Activated naive CD4-positive, alpha-beta T cell treated with anti-CD3 and anti-CD28 coated beads for 36 hours (primary cell): ENCODE data around the gene TAF6L. TPM values are rescaled to one million over a fixed set of nuclear protein-coding genes. Genes with fewer than 3 reads are reported as not detected.
A peak's percentile ranks its signal among the peaks of the same experiment; 100 is the strongest.

ENCODE experiments used
- CTCF ChIA-PET: fragments of 350-600 bp; sonication (Branson Sonifier 250); formaldehyde crosslinking; loops from one replicate; lab custom pipeline; 2021; ENCODE audit warnings: antibody characterized with exemption; lab: Charles Lee
- DNase-seq: peaks from one replicate; pipeline ENCODE4 v3.0.0-alpha.2; 2020
- H3K27ac Mint-ChIP-seq: one replicate; pipeline ENCODE4 v1.8.0; 2021; ENCODE audit warnings: mild to moderate bottlenecking, mixed read lengths
- H3K27me3 Mint-ChIP-seq: one replicate; pipeline ENCODE4 v1.8.0; 2021; ENCODE audit warnings: low read depth, mixed read lengths
- H3K36me3 Mint-ChIP-seq: one replicate; pipeline ENCODE4 v1.8.0; 2021; ENCODE audit warnings: low read depth, mixed read lengths
- H3K4me1 Mint-ChIP-seq: one replicate; pipeline ENCODE4 v1.8.0; 2021; ENCODE audit warnings: low read depth, mixed read lengths
- H3K4me3 Mint-ChIP-seq: one replicate; pipeline ENCODE4 v1.8.0; 2021; ENCODE audit warnings: mild to moderate bottlenecking, moderate library complexity, mixed read lengths
- H3K9me3 Mint-ChIP-seq: one replicate; pipeline ENCODE4 v1.8.0; 2021; ENCODE audit warnings: mixed read lengths
- intact Hi-C: fragments of 100-400 bp; cut with micrococcal nuclease; formaldehyde crosslinking; loops from one replicate; pipeline ENCODE4 v1.15.1; 2023
- total RNA-seq, 2 experiments: library from RNA; stranded (reverse); gene quantifications; one replicate each; pipeline ENCODE4 v1.2.3, GENCODE V29; 2021

Gene TAF6L
- total RNA-seq, 2 experiments from 2014 or later, result 8.9 to 10.5 TPM

DNA sequence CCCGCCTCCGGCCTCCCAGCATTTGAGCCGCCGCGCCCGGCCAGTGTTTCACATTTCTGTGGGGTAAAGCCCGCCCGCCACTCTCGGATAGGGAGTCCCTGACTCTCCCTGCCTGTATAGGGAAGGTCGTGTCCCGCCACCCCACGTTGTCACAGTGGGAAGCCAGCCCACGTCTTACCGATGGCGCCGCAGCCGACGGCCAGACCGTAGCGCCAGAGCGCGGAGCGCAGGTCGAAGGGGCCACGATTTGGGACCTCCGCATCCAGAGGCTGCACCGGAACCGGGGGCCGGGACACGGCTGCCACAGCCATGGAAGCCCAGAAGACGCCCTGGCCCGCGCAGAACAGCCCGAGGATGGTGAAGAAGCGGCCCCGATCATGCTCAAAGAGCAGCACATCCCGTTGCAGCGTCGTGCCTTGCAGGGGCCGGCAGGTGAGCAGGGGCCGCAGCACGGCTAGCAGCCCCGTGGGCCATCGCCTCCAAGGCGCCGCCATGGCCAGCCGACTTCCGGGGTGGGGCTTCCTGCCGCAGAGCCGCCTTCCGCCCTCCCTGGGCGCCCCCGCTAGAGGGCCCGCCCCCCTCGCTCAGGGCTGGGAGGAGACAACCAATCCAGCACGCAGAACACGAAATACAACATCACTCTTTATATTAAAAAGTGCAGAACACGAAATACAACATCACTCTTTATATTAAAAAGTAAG, 20.5 kb downstream of the TAF6L start, which contains the start of gene TMEM223:
Gene TMEM223, minus strand, starts transcription at position 506 of the 701 bp plus-strand sequence. Its CDS starts 12 bp downstream, at position 494.
- H3K9me3 Mint-ChIP-seq, result no peaks in the 10 kb centered on the region
- no peaks in the 10 kb centered on the region for H3K27me3 Mint-ChIP-seq
- H3K27ac Mint-ChIP-seq, result peak within 1 kb of the TSS; percentile 90
- DNase-seq, result peak; percentile 92
- CTCF ChIA-PET, result interaction anchor here (0.7 to 1.1 kb wide), 3 partner anchors 32 to 70 kb away, joined by 3 to 4 read pairs (median 4); no protein-coding TSS in a partner anchor
- H3K4me3 Mint-ChIP-seq, result peak within 1 kb of the TSS; percentile 85
- intact Hi-C loops, result loop anchor here (1.0 kb wide), 3 partner anchors 14 to 50 kb away; partner anchors contain the start of gene NXF1
- H3K4me1 Mint-ChIP-seq, result peaks cover 47% of the 10 kb centered on the region
- H3K36me3 Mint-ChIP-seq, result peaks cover 44% of the 10 kb centered on the region

- intact Hi-C loops, result loop anchor here (1.0 kb wide), 3 partner anchors 13 to 49 kb away; partner anchors contain the start of gene NXF1
- H3K4me1 Mint-ChIP-seq, result peaks cover 47% of the 10 kb centered on the region
Observed at GRCh38 chr11:62792202-62792575, 21.0 kb downstream of the TAF6L start.

GRCh38 chr11:62794201-62794775, 23.1 kb downstream of the TAF6L start:
- intact Hi-C loops, result no loop called here
- CTCF ChIA-PET, result interaction anchor here (0.6 to 4.0 kb wide), 4 partner anchors 8 to 58 kb away, joined by 3 to 24 read pairs (median 4); partner anchors contain the start of genes STX5 and TMEM179B
- H3K27ac Mint-ChIP-seq, result peak overlapping the region; percentile 36
- H3K4me3 Mint-ChIP-seq, result no peak overlapping the region
- peaks cover 60% of the 10 kb centered on the region for H3K36me3 Mint-ChIP-seq
- DNase-seq, result no peak
- H3K27me3 Mint-ChIP-seq, result no peaks in the 10 kb centered on the region
- H3K9me3 Mint-ChIP-seq, result no peaks in the 10 kb centered on the region
- H3K4me1 Mint-ChIP-seq, result peaks cover 29% of the 10 kb centered on the region

More at GRCh38 chr11:62792202-62792575, 21.0 kb downstream of the TAF6L start:
- Mint-ChIP-seq H3K36me3 (peaks cover 49% of the 10 kb centered on the region), H3K9me3 (no peaks in the 10 kb centered on the region), H3K4me3 (peak overlapping the region; percentile 85), H3K27me3 (no peaks in the 10 kb centered on the region), H3K27ac (peak overlapping the region; percentile 90)
- DNase-seq, result peak; percentile 28
- CTCF ChIA-PET, result interaction anchor here (0.7 kb wide), 1 partner anchor 32 kb away, joined by 3 read pairs; no protein-coding TSS in a partner anchor

GRCh38 chr11:62796281-62796680, 25.1 kb downstream of the TAF6L start:
- no peaks in the 10 kb centered on the region for H3K27me3 Mint-ChIP-seq
- H3K4me1 Mint-ChIP-seq, result peaks cover 13% of the 10 kb centered on the region
- intact Hi-C loops, result no loop called here
- H3K4me3 Mint-ChIP-seq, result no peak overlapping the region
- H3K27ac Mint-ChIP-seq, result no peak overlapping the region
- no peak for DNase-seq
- no peaks in the 10 kb centered on the region for H3K9me3 Mint-ChIP-seq
- peaks cover 59% of the 10 kb centered on the region for H3K36me3 Mint-ChIP-seq
- CTCF ChIA-PET, result interaction anchor here (0.7 to 4.0 kb wide), 3 partner anchors 8 to 40 kb away, joined by 3 to 24 read pairs (median 4); partner anchors contain the start of gene TMEM179B

GRCh38 chr11:62799486-62799885, 28.3 kb downstream of the TAF6L start:
- Mint-ChIP-seq H3K27ac (no peak overlapping the region), H3K4me1 (peaks cover 24% of the 10 kb centered on the region)

GRCh38 chr11:62801071-62801470, 29.9 kb downstream of the TAF6L start:
- Mint-ChIP-seq H3K4me3 (no peak overlapping the region), H3K4me1 (peaks cover 26% of the 10 kb centered on the region), H3K9me3 (no peaks in the 10 kb centered on the region), H3K36me3 (peaks cover 53% of the 10 kb centered on the region), H3K27me3 (no peaks in the 10 kb centered on the region), H3K27ac (no peak overlapping the region)
- DNase-seq, result no peak
- CTCF ChIA-PET, result interaction anchor here (1.1 kb wide), 2 partner anchors 10 to 63 kb away, joined by 3 read pairs; no protein-coding TSS in a partner anchor
- intact Hi-C loops, result no loop called here

More at GRCh38 chr11:62799486-62799885, 28.3 kb downstream of the TAF6L start:
- Mint-ChIP-seq H3K36me3 (peaks cover 65% of the 10 kb centered on the region), H3K27me3 (no peaks in the 10 kb centered on the region), H3K4me3 (no peak overlapping the region), H3K9me3 (no peaks in the 10 kb centered on the region)
- no peak for DNase-seq
- intact Hi-C loops, result no loop called here
- CTCF ChIA-PET, result no interaction called here

DNA sequence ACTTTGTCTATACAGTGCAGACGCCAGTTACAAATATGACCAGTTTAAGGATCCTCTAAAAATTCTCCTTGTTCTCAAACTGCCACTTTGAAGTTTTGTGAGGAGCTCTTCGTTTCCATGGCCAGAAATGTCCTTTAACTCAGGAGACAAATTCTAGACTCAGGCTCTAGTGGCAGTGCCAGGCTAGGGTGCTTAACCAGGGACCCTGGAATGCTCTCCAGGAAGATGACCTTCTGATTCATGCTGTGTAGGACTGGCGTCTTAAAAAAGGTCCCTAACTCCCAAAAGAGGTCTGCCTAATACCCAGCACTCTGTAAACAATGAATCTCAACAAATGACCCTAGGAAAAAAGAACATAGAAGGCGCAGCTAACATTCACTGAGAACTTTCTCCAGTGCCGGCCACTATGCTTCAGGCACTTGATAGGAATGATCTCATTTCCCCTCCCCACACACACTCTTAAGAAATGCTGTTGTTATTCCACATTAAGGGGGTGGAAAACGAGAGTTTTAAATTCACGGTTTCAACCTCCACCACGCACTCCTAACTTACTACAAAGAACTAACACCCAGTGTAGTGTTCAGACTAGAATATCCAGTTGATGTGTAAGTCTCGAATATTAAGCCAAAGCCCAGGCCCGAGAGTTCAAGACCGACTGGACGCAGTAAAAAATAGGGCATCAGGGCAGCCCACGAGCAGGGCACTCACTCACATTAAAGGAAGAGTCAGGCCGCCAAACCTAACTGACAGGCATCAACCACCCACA, 33.3 kb downstream of the TAF6L start:
- no peaks in the 10 kb centered on the region for H3K9me3 Mint-ChIP-seq
- peaks cover 30% of the 10 kb centered on the region for H3K4me1 Mint-ChIP-seq
- H3K27me3 Mint-ChIP-seq, result no peaks in the 10 kb centered on the region
- DNase-seq, result peak; percentile 13
- intact Hi-C loops, result loop anchor here (1.0 kb wide), 7 partner anchors 12 to 76 kb away; partner anchors contain the start of genes SLC3A2, STX5, TEX54 and TMEM179B
- CTCF ChIA-PET, result interaction anchor here (0.7 to 1.2 kb wide), 3 partner anchors 8 to 18 kb away, joined by 3 to 4 read pairs (median 3); no protein-coding TSS in a partner anchor
- H3K27ac Mint-ChIP-seq, result peak overlapping the region; percentile 93
- H3K4me3 Mint-ChIP-seq, result peak overlapping the region; percentile 95
- peaks cover 29% of the 10 kb centered on the region for H3K36me3 Mint-ChIP-seq

GRCh38 chr11:62805076-62805892, 34.1 kb downstream of the TAF6L start, which contains the start of gene NXF1:
TSS of gene NXF1 (minus strand) at chr11:62805440. CDS start at chr11:62805356, 84 bp downstream.
- H3K27ac Mint-ChIP-seq, result peak within 1 kb of the TSS; percentile 94
- peaks cover 28% of the 10 kb centered on the region for H3K4me1 Mint-ChIP-seq
- intact Hi-C loops, result loop anchor here (1.0 kb wide), 7 partner anchors 13 to 77 kb away; partner anchors contain the start of genes SLC3A2, STX5, TEX54 and TMEM179B
- peak; percentile 93 for DNase-seq
- H3K4me3 Mint-ChIP-seq, result peak within 1 kb of the TSS; percentile 95
- no peaks in the 10 kb centered on the region for H3K27me3 Mint-ChIP-seq
- CTCF ChIA-PET, result interaction anchor here (0.6 to 1.8 kb wide), 6 partner anchors 17 to 411 kb away, joined by 3 to 12 read pairs (median 4); partner anchors contain the start of gene SLC3A2
- peaks cover 26% of the 10 kb centered on the region for H3K36me3 Mint-ChIP-seq
- no peaks in the 10 kb centered on the region for H3K9me3 Mint-ChIP-seq

- no peaks in the 10 kb centered on the region for H3K27me3 Mint-ChIP-seq
- no peaks in the 10 kb centered on the region for H3K9me3 Mint-ChIP-seq
- H3K4me1 Mint-ChIP-seq, result peaks cover 28% of the 10 kb centered on the region
- H3K4me3 Mint-ChIP-seq, result peak overlapping the region; percentile 95
- peaks cover 23% of the 10 kb centered on the region for H3K36me3 Mint-ChIP-seq
- CTCF ChIA-PET, result interaction anchor here (0.6 to 1.8 kb wide), 6 partner anchors 18 to 412 kb away, joined by 3 to 12 read pairs (median 4); partner anchors contain the start of gene SLC3A2
- peak; percentile 36 for DNase-seq
- intact Hi-C loops, result loop anchor here (1.0 kb wide), 7 partner anchors 14 to 78 kb away; partner anchors contain the start of genes SLC3A2, STX5, TEX54 and TMEM179B
- H3K27ac Mint-ChIP-seq, result peak overlapping the region; percentile 94
Observed at GRCh38 chr11:62805961-62806441, 34.8 kb downstream of the TAF6L start.

DNA sequence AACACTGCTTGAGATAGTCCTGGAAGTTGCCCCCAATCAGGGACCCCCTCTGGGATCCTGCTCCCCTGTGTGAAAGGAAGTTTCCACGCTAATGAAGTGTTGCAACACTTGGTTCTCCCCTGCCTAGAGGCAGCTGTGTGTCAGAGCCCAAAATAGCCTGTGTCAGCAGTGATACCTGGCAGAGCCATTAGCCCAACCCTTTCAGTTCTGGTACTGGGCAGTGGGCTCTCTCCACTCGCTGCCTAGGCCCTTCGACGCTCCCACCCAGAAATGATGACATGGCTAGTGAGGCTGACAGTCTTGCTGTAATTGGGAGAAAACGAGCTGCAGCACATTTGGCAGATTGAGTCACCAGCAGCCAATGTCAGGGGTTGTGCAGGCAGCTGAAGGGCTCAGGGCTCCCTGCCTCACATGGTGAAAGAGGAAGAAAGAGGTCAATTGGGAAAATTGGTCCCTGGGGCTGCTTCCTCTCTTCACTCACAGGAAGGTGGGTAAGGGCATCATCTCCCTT, 35.5 kb downstream of the TAF6L start:
- H3K4me1 Mint-ChIP-seq, result peaks cover 26% of the 10 kb centered on the region
- H3K9me3 Mint-ChIP-seq, result no peaks in the 10 kb centered on the region

More for the DNA sequence above, 35.5 kb downstream of the TAF6L start:
- H3K27me3 Mint-ChIP-seq, result no peaks in the 10 kb centered on the region
- H3K27ac Mint-ChIP-seq, result no peak overlapping the region
- intact Hi-C loops, result no loop called here
- peaks cover 17% of the 10 kb centered on the region for H3K36me3 Mint-ChIP-seq
- CTCF ChIA-PET, result interaction anchor here (0.5 to 1.9 kb wide), 3 partner anchors 19 to 74 kb away, joined by 3 to 12 read pairs (median 5); no protein-coding TSS in a partner anchor
- no peak for DNase-seq
- H3K4me3 Mint-ChIP-seq, result peak overlapping the region; percentile 95
